Hepatocyte (in vitro differentiated cells): ENCODE results near the gene ARHGAP12.

ENCODE experiments used
- EZH2 ChIP-seq: fragments of 200-600 bp; sonication (generic); IDR thresholded peaks from 2 replicates; pipeline ENCODE4 v1.6.1; 2016; ENCODE audit warnings: antibody characterized with exemption, mild to moderate bottlenecking, borderline replicate concordance
- EZH2phosphoT487 ChIP-seq: fragments of 200-600 bp; sonication (generic); IDR thresholded peaks from one replicate; pipeline ENCODE4 v1.6.1; 2018; ENCODE audit warnings: antibody characterized with exemption, mild to moderate bottlenecking, low read depth, moderate library complexity; ENCODE audit not compliant: unreplicated experiment, severe bottlenecking
- TF ChIP-seq, protein P1 (sequence below): fragments of 200-600 bp; sonication (generic); IDR thresholded peaks from 2 replicates; pipeline ENCODE4 v1.5.1; 2016; ENCODE audit warnings: antibody characterized with exemption, mild to moderate bottlenecking; ENCODE audit not compliant: poor library complexity

DNA sequence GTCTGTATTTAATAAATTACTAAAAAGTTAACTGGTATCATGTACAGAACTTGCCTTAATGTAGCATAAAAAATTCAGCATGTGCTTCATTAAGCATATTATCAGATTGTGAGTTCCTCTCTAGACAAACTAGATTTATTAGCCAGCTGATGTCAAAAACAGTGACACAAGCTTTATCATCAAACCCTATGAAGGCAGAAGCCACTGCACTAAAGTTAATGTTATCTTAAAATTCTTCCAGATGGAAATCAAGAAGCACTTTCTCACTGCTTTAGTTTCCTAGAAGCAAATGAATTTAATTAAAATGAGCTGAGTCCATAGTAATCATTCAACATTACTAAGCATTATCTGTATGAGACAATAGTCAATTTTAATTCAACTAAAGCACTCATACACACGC is 96.4 kb downstream of the ARHGAP12 start:
- TF ChIP-seq, protein P1, sequence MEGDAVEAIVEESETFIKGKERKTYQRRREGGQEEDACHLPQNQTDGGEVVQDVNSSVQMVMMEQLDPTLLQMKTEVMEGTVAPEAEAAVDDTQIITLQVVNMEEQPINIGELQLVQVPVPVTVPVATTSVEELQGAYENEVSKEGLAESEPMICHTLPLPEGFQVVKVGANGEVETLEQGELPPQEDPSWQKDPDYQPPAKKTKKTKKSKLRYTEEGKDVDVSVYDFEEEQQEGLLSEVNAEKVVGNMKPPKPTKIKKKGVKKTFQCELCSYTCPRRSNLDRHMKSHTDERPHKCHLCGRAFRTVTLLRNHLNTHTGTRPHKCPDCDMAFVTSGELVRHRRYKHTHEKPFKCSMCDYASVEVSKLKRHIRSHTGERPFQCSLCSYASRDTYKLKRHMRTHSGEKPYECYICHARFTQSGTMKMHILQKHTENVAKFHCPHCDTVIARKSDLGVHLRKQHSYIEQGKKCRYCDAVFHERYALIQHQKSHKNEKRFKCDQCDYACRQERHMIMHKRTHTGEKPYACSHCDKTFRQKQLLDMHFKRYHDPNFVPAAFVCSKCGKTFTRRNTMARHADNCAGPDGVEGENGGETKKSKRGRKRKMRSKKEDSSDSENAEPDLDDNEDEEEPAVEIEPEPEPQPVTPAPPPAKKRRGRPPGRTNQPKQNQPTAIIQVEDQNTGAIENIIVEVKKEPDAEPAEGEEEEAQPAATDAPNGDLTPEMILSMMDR, result no peak
- no peak for TF ChIP-seq EZH2
- TF ChIP-seq EZH2phosphoT487, result no peak
